Stromal cell of bone marrow (primary cell): Measurements from ENCODE around the gene CIB4.
A peak's percentile ranks its signal among the peaks of the same experiment; 100 is the strongest.
"Not testable (repeated sequence)": the region's sequence is repeated elsewhere in the genome, so short reads cannot be mapped to it uniquely, and the experiment has no call there.

Experiments
- DNase-seq: peaks from one replicate; pipeline ENCODE4 v3.0.0-alpha.2; 2012; ENCODE audit warnings: low read depth

Gene CIB4

GRCh38 chr2:26666671-26667070 is 25.5 kb upstream of the CIB4 start:
- no peak for DNase-seq

- DNase-seq: not testable (repeated sequence)
Measured at GRCh38 chr2:26665296-26665695, 24.1 kb upstream of the CIB4 start.

GRCh38 chr2:26660363-26660962 is 19.3 kb upstream of the CIB4 start:
- no peak for DNase-seq

GRCh38 chr2:26658691-26659346 is 17.7 kb upstream of the CIB4 start:
- DNase-seq: no peak

GRCh38 chr2:26657265-26657664 is 16.1 kb upstream of the CIB4 start:
- no peak for DNase-seq

GRCh38 chr2:26655611-26656195 is 14.5 kb upstream of the CIB4 start:
- no peak for DNase-seq

- DNase-seq: not testable (repeated sequence)
Measured at GRCh38 chr2:26655120-26655519, 14.0 kb upstream of the CIB4 start.

- DNase-seq: no peak
Measured at GRCh38 chr2:26654061-26654340, 12.8 kb upstream of the CIB4 start.

- no peak for DNase-seq
Measured at GRCh38 chr2:26653207-26654060, 12.3 kb upstream of the CIB4 start.

- DNase-seq: peak; percentile 31
Measured at GRCh38 chr2:26652361-26653041, 11.3 kb upstream of the CIB4 start.

- no peak for DNase-seq
Measured at GRCh38 chr2:26651799-26652198, 10.6 kb upstream of the CIB4 start.

GRCh38 chr2:26651470-26651771 is 10.3 kb upstream of the CIB4 start:
- no peak for DNase-seq

GRCh38 chr2:26650713-26651469 is 9.7 kb upstream of the CIB4 start:
- DNase-seq: no peak

- no peak for DNase-seq
Measured at GRCh38 chr2:26649992-26650712, 9.0 kb upstream of the CIB4 start.

- DNase-seq: no peak
Measured at GRCh38 chr2:26649322-26649721, 8.2 kb upstream of the CIB4 start.

- DNase-seq: no peak
Measured at GRCh38 chr2:26648516-26648915, 7.3 kb upstream of the CIB4 start.

- DNase-seq: no peak
Measured at GRCh38 chr2:26647981-26648380, 6.8 kb upstream of the CIB4 start.

GRCh38 chr2:26646986-26647672 is 6.0 kb upstream of the CIB4 start:
- no peak for DNase-seq

- DNase-seq: no peak
Measured at GRCh38 chr2:26645762-26646161, 4.6 kb upstream of the CIB4 start.

GRCh38 chr2:26644188-26644835 is 3.1 kb upstream of the CIB4 start:
- no peak for DNase-seq
